ENCODE measurements around the gene SERP1. TPM values are rescaled to one million over a fixed set of nuclear protein-coding genes. Genes with fewer than 3 reads are reported as not detected.

SERP1 gene
- total and polyA plus RNA-seq, 2 donors from 2014 or later: 84.0 to 90.3 TPM

DNA sequence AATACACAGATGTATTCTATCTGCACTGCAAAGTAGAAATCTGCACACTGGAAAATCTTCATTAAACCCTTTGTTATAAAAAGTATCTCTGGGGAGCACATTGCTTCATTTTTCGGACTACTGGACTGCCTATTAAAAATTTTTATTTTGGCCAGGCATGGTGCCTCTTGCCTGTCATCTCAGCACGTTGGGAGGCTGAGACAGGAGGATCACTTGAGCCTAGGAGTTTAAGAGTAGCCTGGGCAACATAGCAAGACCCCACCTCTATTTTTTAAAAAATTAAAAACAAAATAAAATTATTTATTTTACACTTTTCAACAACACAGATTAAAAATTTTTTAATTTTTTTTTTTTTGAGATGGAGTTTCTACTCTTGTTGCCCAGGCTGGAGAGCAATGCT lies 6.0 kb downstream of the SERP1 start:
- no peak overlapping the region for H3K9ac ChIP-seq (ENCODE audit: low read length in 3 of 3)
- no peaks in the 10 kb centered on the region for H3K27me3 ChIP-seq (ENCODE audit: control insufficient read depth, insufficient read depth, low read length)
- no peak overlapping the region for H3K4me3 ChIP-seq (ENCODE audit: low read length in 3 of 3)
- intact Hi-C loops (cut with DNase I): no loop called here
- TF ChIP-seq, protein P1, sequence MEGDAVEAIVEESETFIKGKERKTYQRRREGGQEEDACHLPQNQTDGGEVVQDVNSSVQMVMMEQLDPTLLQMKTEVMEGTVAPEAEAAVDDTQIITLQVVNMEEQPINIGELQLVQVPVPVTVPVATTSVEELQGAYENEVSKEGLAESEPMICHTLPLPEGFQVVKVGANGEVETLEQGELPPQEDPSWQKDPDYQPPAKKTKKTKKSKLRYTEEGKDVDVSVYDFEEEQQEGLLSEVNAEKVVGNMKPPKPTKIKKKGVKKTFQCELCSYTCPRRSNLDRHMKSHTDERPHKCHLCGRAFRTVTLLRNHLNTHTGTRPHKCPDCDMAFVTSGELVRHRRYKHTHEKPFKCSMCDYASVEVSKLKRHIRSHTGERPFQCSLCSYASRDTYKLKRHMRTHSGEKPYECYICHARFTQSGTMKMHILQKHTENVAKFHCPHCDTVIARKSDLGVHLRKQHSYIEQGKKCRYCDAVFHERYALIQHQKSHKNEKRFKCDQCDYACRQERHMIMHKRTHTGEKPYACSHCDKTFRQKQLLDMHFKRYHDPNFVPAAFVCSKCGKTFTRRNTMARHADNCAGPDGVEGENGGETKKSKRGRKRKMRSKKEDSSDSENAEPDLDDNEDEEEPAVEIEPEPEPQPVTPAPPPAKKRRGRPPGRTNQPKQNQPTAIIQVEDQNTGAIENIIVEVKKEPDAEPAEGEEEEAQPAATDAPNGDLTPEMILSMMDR (IDR thresholded peaks at IDR 0.05; ENCODE audit: borderline replicate concordance, extremely low read depth, insufficient read depth): no peak
- no peak overlapping the region for H3K27ac ChIP-seq (ENCODE audit: low read depth in 2 of 2, low read length in 2 of 2)
- FAIRE-seq (no peak), DNase-seq (no peak)
- H3K9me3 ChIP-seq (ENCODE audit: control insufficient read depth in 2 of 3, insufficient read depth in 1 of 3, low read length in 3 of 3): no peaks in the 10 kb centered on the region
- H3K4me1 ChIP-seq (ENCODE audit: control insufficient read depth in 2 of 3, insufficient read depth in 2 of 3, low read depth in 1 of 3, low read length in 3 of 3): peaks cover 3 to 10% (median 5%) of the 10 kb centered on the region in 3 donors
- H3K36me3 ChIP-seq (ENCODE audit: control insufficient read depth in 2 of 3, insufficient read depth in 3 of 3, low read length in 3 of 3): peaks cover 3 to 11% (median 5%) of the 10 kb centered on the region in 3 donors

DNA sequence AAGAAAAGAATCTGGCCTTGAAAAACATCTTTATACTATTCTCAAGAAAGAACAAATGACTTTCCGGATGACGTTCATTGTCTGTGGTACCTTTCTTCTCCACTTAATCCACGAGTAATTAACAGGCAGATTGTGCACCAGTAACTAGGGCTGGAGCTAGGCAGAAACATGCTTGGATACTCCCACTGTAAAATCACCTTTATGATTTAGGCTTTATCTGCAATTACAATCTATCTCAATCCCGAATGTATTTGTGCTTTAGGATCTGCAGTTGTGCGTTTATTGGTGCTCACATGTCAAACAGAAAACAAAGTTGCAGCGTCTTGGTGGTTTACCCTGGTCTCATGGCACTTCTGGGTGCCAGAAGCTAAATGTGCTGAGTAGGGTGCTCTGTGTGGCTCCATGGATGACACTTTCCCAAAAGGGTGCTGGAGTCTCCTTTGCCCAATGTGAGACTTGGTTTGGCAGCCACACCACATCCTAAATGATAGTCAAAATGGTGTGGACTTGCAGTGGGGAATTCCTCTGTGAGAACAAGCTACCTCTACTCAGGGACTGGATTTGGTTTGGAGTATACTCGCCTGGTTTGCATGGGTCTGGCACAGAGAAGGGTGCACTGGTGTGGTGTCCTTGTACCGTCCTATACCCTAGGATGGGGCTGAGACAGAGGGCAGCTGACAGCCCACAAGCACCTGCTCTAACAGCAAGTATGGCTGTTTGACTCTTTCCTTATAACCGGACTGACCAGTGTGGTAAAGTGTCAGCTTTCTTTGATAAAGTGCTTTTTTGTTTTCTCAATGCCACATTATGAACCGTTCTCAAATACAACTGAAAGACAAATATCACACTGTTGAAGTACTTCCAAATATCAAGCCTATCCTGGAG lies 7.7 kb downstream of the SERP1 start:
- no peak for DNase-seq
- Histone ChIP-seq H3K27me3 (ENCODE audit: control insufficient read depth, insufficient read depth, low read length) (no peaks in the 10 kb centered on the region), H3K27ac (ENCODE audit: low read depth in 2 of 2, low read length in 2 of 2) (no peak overlapping the region), H3K36me3 (ENCODE audit: control insufficient read depth in 2 of 3, insufficient read depth in 3 of 3, low read length in 3 of 3) (peaks cover 0 to 11% (median 0%) of the 10 kb centered on the region in 3 donors), H3K4me1 (ENCODE audit: control insufficient read depth in 2 of 3, insufficient read depth in 2 of 3, low read depth in 1 of 3, low read length in 3 of 3) (no peaks in the 10 kb centered on the region), H3K9ac (ENCODE audit: low read length in 3 of 3) (no peak overlapping the region), H3K9me3 (ENCODE audit: control insufficient read depth in 2 of 3, insufficient read depth in 1 of 3, low read length in 3 of 3) (no peaks in the 10 kb centered on the region), H3K4me3 (ENCODE audit: low read length in 3 of 3) (no peak overlapping the region)
- intact Hi-C loops (cut with DNase I): no loop called here
- FAIRE-seq: no peak
- TF ChIP-seq, protein P1 (IDR thresholded peaks at IDR 0.05; ENCODE audit: borderline replicate concordance, extremely low read depth, insufficient read depth): no peak

DNA sequence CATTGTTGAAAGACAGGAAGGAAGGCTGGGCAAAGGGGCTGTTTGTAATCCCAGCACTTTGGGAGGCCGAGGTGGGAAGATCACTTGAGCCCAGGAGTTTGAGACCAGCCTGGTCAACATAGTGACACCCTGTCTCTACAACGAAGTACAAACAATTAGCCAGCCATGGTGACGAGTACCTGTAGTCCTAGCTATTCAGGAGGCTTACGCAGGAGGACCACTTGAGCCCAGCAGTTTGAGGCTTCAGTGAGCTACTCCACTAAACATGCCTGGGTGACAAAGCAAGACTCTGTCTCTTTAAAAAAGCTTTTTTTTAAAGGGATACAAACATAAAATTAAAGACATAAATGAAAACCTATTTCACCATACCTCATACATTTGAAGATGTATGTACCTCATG lies 11.1 kb downstream of the SERP1 start:
- intact Hi-C loops (cut with DNase I): no loop called here
- no peak overlapping the region for H3K4me3 ChIP-seq (ENCODE audit: low read length in 3 of 3)
- no peak for FAIRE-seq

More for the DNA sequence above, 11.1 kb downstream of the SERP1 start:
- no peak for DNase-seq
- TF ChIP-seq, protein P1 (IDR thresholded peaks at IDR 0.05; ENCODE audit: borderline replicate concordance, extremely low read depth, insufficient read depth): no peak
- no peaks in the 10 kb centered on the region for H3K27me3 ChIP-seq (ENCODE audit: control insufficient read depth, insufficient read depth, low read length)
- H3K4me1 ChIP-seq (ENCODE audit: control insufficient read depth in 2 of 3, insufficient read depth in 2 of 3, low read depth in 1 of 3, low read length in 3 of 3): no peaks in the 10 kb centered on the region
- no peaks in the 10 kb centered on the region for H3K36me3 ChIP-seq (ENCODE audit: control insufficient read depth in 2 of 3, insufficient read depth in 3 of 3, low read length in 3 of 3)
- no peak overlapping the region for H3K27ac ChIP-seq (ENCODE audit: low read depth in 2 of 2, low read length in 2 of 2)
- H3K9ac ChIP-seq (ENCODE audit: low read length in 3 of 3): no peak overlapping the region
- no peaks in the 10 kb centered on the region for H3K9me3 ChIP-seq (ENCODE audit: control insufficient read depth in 2 of 3, insufficient read depth in 1 of 3, low read length in 3 of 3)
